OCI-LY1 (cell line): Measurements from ENCODE around the gene MED15.
A peak's percentile ranks its signal among the peaks of the same experiment; 100 is the strongest.

Experiments used
- H2AFZ ChIP-seq: fragments of 200-600 bp; sonication (generic), shearing (Covaris generic); 2 replicates; pipeline ENCODE4 v1.6.0; 2014; ENCODE audit warnings: antibody characterized with exemption, mild to moderate bottlenecking, low read length
- H3F3A ChIP-seq: fragments of 200-600 bp; sonication (generic), shearing (Covaris generic); 2 replicates; pipeline ENCODE4 v1.6.0; 2014; ENCODE audit warnings: mild to moderate bottlenecking, antibody characterized with exemption, low read length, moderate library complexity; ENCODE audit not compliant: insufficient read depth
- H3K27ac ChIP-seq: fragments of 200-600 bp; sonication (generic); 2 replicates; pipeline ENCODE4 v1.5.1; 2014; ENCODE audit warnings: low read length, mixed run types, mild to moderate bottlenecking, low read depth; ENCODE audit not compliant: poor library complexity, severe bottlenecking
- H3K27me3 ChIP-seq: fragments of 200-600 bp; sonication (generic); 2 replicates; pipeline ENCODE4 v1.6.0; 2014; ENCODE audit warnings: antibody characterized with exemption, mild to moderate bottlenecking, low read length, moderate library complexity; ENCODE audit not compliant: insufficient read depth
- H3K36me3 ChIP-seq: fragments of 200-600 bp; sonication (generic); 2 replicates; pipeline ENCODE4 v1.6.1; 2014; ENCODE audit warnings: mild to moderate bottlenecking, antibody characterized with exemption, low read length, moderate library complexity, mixed read lengths; ENCODE audit not compliant: insufficient read depth
- H3K4me1 ChIP-seq: fragments of 200-600 bp; sonication (generic); 2 replicates; pipeline ENCODE4 v1.5.1; 2014; ENCODE audit warnings: mild to moderate bottlenecking, low read length, moderate library complexity; ENCODE audit not compliant: insufficient read depth, severe bottlenecking
- H3K4me2 ChIP-seq: fragments of 200-600 bp; sonication (generic), shearing (Covaris generic); 2 replicates; pipeline ENCODE4 v1.6.1; 2014; ENCODE audit warnings: low read length
- H3K4me3 ChIP-seq: fragments of 200-600 bp; sonication (generic); 2 replicates; pipeline ENCODE4 v1.5.1; 2014; ENCODE audit warnings: low read length, low read depth, mild to moderate bottlenecking, mixed read lengths; ENCODE audit not compliant: poor library complexity, severe bottlenecking
- H3K79me2 ChIP-seq: fragments of 200-600 bp; shearing (Covaris generic); 2 replicates; pipeline ENCODE4 v1.6.1; 2016; ENCODE audit warnings: mixed run types, low read length, mixed read lengths; ENCODE audit not compliant: insufficient read depth
- H3K9ac ChIP-seq: fragments of 200-600 bp; sonication (generic), shearing (Covaris generic); 2 replicates; pipeline ENCODE4 v1.6.1; 2014; ENCODE audit warnings: mild to moderate bottlenecking, low read length, mixed read lengths
- H3K9me2 ChIP-seq: fragments of 200-600 bp; sonication (generic), shearing (Covaris generic); 2 replicates; pipeline ENCODE4 v1.6.1; 2014; ENCODE audit warnings: low read depth, mild to moderate bottlenecking, low read length, mixed read lengths
- H3K9me3 ChIP-seq: fragments of 200-600 bp; shearing (Covaris generic); 2 replicates; pipeline ENCODE4 v1.6.1; 2014; ENCODE audit warnings: low read length, mixed read lengths
- H4K20me1 ChIP-seq: fragments of 200-600 bp; sonication (generic), shearing (Covaris generic); 2 replicates; pipeline ENCODE4 v1.6.0; 2016; ENCODE audit warnings: mild to moderate bottlenecking, low read length; ENCODE audit not compliant: insufficient read depth
- EZH2 ChIP-seq: fragments of 200-600 bp; sonication (generic), shearing (Covaris generic); IDR thresholded peaks from 2 replicates; pipeline ENCODE4 v1.8.0; 2017; ENCODE audit warnings: borderline replicate concordance, mixed run types, mild to moderate bottlenecking, antibody characterized with exemption, low read length, moderate library complexity, mixed read lengths
- TF ChIP-seq, protein P1 (sequence below): fragments of 200-600 bp; sonication (generic), shearing (Covaris generic); IDR thresholded peaks from 2 replicates; pipeline ENCODE4 v1.5.1; 2017; ENCODE audit warnings: mild to moderate bottlenecking, antibody characterized with exemption, low read length, moderate library complexity, mixed read lengths

Gene MED15

DNA sequence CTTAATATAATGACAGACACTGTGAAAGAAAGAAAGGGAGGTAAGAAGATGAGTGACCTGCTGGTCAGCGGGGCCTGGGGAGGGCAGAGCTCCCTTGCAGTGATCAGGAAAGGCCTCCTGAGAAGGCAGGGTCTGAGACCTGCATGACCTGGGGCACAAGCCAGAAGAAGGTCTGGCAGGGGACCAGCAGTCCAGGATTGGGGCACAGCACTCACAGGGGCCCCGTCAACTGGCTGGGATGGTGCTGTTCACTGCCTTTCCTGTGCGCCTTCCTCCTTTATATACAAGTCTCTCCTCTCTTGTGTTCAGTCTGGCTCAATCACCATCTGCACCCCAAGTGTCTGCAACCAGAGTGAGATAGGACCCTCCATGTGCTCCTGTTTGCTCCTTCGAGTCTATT, 47.5 kb upstream of the MED15 start:
- no peak overlapping the region for H3K4me2 ChIP-seq
- H3K9ac ChIP-seq: no peak overlapping the region
- no peaks in the 10 kb centered on the region for H4K20me1 ChIP-seq
- TF ChIP-seq EZH2: no peak
- TF ChIP-seq, protein P1, sequence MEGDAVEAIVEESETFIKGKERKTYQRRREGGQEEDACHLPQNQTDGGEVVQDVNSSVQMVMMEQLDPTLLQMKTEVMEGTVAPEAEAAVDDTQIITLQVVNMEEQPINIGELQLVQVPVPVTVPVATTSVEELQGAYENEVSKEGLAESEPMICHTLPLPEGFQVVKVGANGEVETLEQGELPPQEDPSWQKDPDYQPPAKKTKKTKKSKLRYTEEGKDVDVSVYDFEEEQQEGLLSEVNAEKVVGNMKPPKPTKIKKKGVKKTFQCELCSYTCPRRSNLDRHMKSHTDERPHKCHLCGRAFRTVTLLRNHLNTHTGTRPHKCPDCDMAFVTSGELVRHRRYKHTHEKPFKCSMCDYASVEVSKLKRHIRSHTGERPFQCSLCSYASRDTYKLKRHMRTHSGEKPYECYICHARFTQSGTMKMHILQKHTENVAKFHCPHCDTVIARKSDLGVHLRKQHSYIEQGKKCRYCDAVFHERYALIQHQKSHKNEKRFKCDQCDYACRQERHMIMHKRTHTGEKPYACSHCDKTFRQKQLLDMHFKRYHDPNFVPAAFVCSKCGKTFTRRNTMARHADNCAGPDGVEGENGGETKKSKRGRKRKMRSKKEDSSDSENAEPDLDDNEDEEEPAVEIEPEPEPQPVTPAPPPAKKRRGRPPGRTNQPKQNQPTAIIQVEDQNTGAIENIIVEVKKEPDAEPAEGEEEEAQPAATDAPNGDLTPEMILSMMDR: no peak
- H3F3A ChIP-seq: no peaks in the 10 kb centered on the region
- H3K4me3 ChIP-seq: no peak overlapping the region
- H3K36me3 ChIP-seq: no peaks in the 10 kb centered on the region; the same call in 1 of the 2 replicates
- no peaks in the 10 kb centered on the region for H3K9me3 ChIP-seq
- no peaks in the 10 kb centered on the region for H3K9me2 ChIP-seq
- no peaks in the 10 kb centered on the region for H3K79me2 ChIP-seq
- H3K4me1 ChIP-seq: peaks cover 24% of the 10 kb centered on the region
- no peak overlapping the region for H2AFZ ChIP-seq
- H3K27ac ChIP-seq: no peak overlapping the region
- no peaks in the 10 kb centered on the region for H3K27me3 ChIP-seq

GRCh38 chr22:20463324-20464095, 43.9 kb upstream of the MED15 start:
- Histone ChIP-seq H3K9ac (peak overlapping the region; percentile 51), H3K4me3 (peak overlapping the region; percentile 43), H3K27me3 (no peaks in the 10 kb centered on the region), H2AFZ (no peak overlapping the region), H3K79me2 (no peaks in the 10 kb centered on the region), H3K9me2 (no peaks in the 10 kb centered on the region), H3K9me3 (no peaks in the 10 kb centered on the region), H3K27ac (peak overlapping the region; percentile 94), H3K36me3 (no peaks in the 10 kb centered on the region), H3K4me2 (peak overlapping the region; percentile 63), H4K20me1 (no peaks in the 10 kb centered on the region), H3K4me1 (peaks cover 24% of the 10 kb centered on the region), H3F3A (no peaks in the 10 kb centered on the region)
- TF ChIP-seq, protein P1: no peak
- no peak for TF ChIP-seq EZH2

DNA sequence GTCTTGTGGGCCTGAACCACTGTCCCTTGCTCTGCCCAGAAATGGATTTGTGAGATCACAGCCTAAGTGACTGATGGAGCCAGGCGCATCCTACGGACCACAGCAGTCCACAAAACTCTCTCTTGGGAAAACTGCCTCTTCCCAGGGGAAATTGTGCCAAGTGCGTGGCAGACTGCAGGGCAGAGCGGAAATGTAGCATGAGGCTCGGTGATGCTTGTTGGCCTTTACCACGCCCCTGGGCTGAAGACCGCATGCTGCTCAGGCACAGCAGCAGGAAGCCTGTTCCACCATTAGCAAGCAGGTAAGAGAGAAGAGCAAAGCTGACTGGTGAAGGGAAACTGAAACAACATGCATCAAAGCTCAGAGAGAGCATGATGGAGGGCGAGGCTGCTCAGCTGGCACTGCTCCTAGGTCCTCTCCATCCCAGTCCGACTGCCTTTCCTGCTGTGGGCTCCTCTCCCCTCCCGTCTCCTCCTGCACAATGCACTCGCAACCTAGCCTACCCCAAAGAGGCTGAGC, 43.3 kb upstream of the MED15 start:
- no peaks in the 10 kb centered on the region for H3K79me2 ChIP-seq
- peak overlapping the region; percentile 51 for H3K9ac ChIP-seq
- H3K9me3 ChIP-seq: no peaks in the 10 kb centered on the region
- H3K36me3 ChIP-seq: no peaks in the 10 kb centered on the region; the same call in 1 of the 2 replicates
- peak overlapping the region; percentile 43 for H3K4me3 ChIP-seq
- H3K27ac ChIP-seq: peak overlapping the region; percentile 94
- H3F3A ChIP-seq: no peaks in the 10 kb centered on the region
- H3K27me3 ChIP-seq: no peaks in the 10 kb centered on the region
- H3K9me2 ChIP-seq: no peaks in the 10 kb centered on the region
- H3K4me2 ChIP-seq: peak overlapping the region; percentile 63
- no peaks in the 10 kb centered on the region for H4K20me1 ChIP-seq
- H3K4me1 ChIP-seq: peaks cover 24% of the 10 kb centered on the region
- TF ChIP-seq, protein P1: no peak
- TF ChIP-seq EZH2: no peak
- H2AFZ ChIP-seq: no peak overlapping the region
